Measurements from ENCODE around the gene LIX1L. TPM values are rescaled to one million over a fixed set of nuclear protein-coding genes. Genes with fewer than 3 reads are reported as not detected.

LIX1L gene
- total and polyA plus RNA-seq, 2 of the 13 experiments (the other 11 are each of a cell fraction or from before 2014, with no cell fraction given) = 8.1 to 24.9 TPM

DNA sequence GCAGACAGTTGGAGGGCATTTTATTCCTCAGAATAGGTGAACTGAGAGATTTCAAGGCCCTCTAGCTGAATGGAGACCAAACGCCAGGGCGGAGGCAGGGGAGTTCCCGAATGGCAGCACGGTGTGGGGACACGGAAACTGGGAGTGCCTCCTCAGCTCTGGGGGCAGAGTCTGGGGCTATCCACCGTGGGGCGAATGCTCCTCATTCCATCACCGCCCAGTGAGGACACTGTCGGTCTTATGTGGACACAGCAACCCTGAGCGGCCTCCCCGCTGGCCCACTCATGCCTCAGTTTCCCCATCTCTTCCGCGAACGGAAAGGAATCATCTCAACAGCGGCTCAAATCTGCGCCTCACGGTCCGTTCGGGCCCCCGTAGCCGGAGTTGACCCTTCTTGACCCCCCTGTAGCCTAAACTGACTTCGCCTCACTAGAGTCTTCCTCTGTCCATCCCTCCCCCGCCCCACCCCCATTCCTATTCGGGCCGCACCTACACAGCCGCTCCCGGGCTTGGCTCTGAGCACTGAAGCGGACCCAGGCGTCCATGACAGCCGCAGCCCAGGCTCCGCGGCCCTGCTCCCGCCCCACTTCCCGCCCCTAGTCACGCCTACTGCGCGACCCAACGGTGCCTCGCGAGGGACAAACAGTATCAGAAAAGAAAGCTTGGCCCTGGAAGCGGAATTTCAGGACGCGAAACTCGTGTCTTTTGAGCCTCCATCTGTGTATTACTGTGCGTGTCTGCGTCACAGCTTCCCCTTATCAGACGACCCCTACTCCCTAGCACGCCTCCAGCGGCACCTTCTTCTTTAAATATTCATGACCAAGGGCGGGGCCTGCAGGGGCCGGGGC, 39.4 kb downstream of the LIX1L start, which contains the start of gene PEX11B (continued):
- no peak for TF ChIP-seq ZFP37 (CRISPR knock-in tag; IDR thresholded peaks at IDR 0.05; ENCODE audit: borderline replicate concordance)
- TF ChIP-seq ZNF781 (CRISPR knock-in tag; IDR thresholded peaks at IDR 0.05; ENCODE audit: borderline replicate concordance, not compliant biosample characterization) = peak; percentile 34
- TF ChIP-seq, protein P1, sequence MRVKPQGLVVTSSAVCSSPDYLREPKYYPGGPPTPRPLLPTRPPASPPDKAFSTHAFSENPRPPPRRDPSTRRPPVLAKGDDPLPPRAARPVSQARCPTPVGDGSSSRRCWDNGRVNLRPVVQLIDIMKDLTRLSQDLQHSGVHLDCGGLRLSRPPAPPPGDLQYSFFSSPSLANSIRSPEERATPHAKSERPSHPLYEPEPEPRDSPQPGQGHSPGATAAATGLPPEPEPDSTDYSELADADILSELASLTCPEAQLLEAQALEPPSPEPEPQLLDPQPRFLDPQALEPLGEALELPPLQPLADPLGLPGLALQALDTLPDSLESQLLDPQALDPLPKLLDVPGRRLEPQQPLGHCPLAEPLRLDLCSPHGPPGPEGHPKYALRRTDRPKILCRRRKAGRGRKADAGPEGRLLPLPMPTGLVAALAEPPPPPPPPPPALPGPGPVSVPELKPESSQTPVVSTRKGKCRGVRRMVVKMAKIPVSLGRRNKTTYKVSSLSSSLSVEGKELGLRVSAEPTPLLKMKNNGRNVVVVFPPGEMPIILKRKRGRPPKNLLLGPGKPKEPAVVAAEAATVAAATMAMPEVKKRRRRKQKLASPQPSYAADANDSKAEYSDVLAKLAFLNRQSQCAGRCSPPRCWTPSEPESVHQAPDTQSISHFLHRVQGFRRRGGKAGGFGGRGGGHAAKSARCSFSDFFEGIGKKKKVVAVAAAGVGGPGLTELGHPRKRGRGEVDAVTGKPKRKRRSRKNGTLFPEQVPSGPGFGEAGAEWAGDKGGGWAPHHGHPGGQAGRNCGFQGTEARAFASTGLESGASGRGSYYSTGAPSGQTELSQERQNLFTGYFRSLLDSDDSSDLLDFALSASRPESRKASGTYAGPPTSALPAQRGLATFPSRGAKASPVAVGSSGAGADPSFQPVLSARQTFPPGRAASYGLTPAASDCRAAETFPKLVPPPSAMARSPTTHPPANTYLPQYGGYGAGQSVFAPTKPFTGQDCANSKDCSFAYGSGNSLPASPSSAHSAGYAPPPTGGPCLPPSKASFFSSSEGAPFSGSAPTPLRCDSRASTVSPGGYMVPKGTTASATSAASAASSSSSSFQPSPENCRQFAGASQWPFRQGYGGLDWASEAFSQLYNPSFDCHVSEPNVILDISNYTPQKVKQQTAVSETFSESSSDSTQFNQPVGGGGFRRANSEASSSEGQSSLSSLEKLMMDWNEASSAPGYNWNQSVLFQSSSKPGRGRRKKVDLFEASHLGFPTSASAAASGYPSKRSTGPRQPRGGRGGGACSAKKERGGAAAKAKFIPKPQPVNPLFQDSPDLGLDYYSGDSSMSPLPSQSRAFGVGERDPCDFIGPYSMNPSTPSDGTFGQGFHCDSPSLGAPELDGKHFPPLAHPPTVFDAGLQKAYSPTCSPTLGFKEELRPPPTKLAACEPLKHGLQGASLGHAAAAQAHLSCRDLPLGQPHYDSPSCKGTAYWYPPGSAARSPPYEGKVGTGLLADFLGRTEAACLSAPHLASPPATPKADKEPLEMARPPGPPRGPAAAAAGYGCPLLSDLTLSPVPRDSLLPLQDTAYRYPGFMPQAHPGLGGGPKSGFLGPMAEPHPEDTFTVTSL (CRISPR knock-in tag; IDR thresholded peaks at IDR 0.05; ENCODE audit: borderline replicate concordance) = 0 out of 2 replicates have a peak, but pooled peaks have one; percentile 30
- no peak for TF ChIP-seq TEAD2 (CRISPR knock-in tag; IDR thresholded peaks at IDR 0.05)
- TF ChIP-seq, protein P2, sequence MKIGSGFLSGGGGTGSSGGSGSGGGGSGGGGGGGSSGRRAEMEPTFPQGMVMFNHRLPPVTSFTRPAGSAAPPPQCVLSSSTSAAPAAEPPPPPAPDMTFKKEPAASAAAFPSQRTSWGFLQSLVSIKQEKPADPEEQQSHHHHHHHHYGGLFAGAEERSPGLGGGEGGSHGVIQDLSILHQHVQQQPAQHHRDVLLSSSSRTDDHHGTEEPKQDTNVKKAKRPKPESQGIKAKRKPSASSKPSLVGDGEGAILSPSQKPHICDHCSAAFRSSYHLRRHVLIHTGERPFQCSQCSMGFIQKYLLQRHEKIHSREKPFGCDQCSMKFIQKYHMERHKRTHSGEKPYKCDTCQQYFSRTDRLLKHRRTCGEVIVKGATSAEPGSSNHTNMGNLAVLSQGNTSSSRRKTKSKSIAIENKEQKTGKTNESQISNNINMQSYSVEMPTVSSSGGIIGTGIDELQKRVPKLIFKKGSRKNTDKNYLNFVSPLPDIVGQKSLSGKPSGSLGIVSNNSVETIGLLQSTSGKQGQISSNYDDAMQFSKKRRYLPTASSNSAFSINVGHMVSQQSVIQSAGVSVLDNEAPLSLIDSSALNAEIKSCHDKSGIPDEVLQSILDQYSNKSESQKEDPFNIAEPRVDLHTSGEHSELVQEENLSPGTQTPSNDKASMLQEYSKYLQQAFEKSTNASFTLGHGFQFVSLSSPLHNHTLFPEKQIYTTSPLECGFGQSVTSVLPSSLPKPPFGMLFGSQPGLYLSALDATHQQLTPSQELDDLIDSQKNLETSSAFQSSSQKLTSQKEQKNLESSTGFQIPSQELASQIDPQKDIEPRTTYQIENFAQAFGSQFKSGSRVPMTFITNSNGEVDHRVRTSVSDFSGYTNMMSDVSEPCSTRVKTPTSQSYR (CRISPR knock-in tag; IDR thresholded peaks at IDR 0.05; ENCODE audit: borderline replicate concordance) = no peak
- TF ChIP-seq ZBTB42 (CRISPR knock-in tag; IDR thresholded peaks at IDR 0.05) = no peak
- peak; percentile 72; the same call in 1 of the 2 replicates for TF ChIP-seq NR2C2 (CRISPR knock-in tag; IDR thresholded peaks at IDR 0.05; ENCODE audit: borderline replicate concordance)
- TF ChIP-seq, protein P3, sequence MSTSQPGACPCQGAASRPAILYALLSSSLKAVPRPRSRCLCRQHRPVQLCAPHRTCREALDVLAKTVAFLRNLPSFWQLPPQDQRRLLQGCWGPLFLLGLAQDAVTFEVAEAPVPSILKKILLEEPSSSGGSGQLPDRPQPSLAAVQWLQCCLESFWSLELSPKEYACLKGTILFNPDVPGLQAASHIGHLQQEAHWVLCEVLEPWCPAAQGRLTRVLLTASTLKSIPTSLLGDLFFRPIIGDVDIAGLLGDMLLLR (CRISPR knock-in tag; IDR thresholded peaks at IDR 0.05) = no peak
- TF ChIP-seq ZNF883 (CRISPR knock-in tag; IDR thresholded peaks at IDR 0.05; ENCODE audit: not compliant biosample characterization) = peak; percentile 47
- TF ChIP-seq ZNF24 (IDR thresholded peaks at IDR 0.05) = no peak
- TF ChIP-seq, protein P4, sequence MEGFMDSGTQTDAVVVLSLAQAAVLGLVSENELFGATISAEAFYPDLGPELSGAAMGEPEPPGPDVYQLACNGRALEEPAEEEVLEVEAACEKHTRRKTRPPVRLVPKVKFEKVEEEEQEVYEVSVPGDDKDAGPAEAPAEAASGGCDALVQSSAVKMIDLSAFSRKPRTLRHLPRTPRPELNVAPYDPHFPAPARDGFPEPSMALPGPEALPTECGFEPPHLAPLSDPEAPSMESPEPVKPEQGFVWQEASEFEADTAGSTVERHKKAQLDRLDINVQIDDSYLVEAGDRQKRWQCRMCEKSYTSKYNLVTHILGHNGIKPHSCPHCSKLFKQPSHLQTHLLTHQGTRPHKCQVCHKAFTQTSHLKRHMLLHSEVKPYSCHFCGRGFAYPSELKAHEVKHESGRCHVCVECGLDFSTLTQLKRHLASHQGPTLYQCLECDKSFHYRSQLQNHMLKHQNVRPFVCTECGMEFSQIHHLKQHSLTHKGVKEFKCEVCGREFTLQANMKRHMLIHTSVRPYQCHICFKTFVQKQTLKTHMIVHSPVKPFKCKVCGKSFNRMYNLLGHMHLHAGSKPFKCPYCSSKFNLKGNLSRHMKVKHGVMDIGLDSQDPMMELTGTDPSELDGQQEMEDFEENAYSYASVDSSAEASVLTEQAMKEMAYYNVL (CRISPR knock-in tag; IDR thresholded peaks at IDR 0.05; ENCODE audit: borderline replicate concordance) = no peak; the same call in 1 of the 2 replicates
- TF ChIP-seq HDAC1 (CRISPR knock-in tag; IDR thresholded peaks at IDR 0.05) = peak; percentile 72
- TF ChIP-seq ZNF570 (CRISPR knock-in tag; IDR thresholded peaks at IDR 0.05; ENCODE audit: borderline replicate concordance) = no peak
- TF ChIP-seq KAT7 (CRISPR knock-in tag; IDR thresholded peaks at IDR 0.05; ENCODE audit: borderline replicate concordance) = peak; percentile 44; the same call in 1 of the 2 replicates
- TF ChIP-seq TRIM24 (CRISPR knock-in tag; IDR thresholded peaks at IDR 0.05) = no peak
- TF ChIP-seq NCOA5 (CRISPR knock-in tag; IDR thresholded peaks at IDR 0.05) = no peak
- no peak for TF ChIP-seq ZBTB3 (CRISPR knock-in tag; IDR thresholded peaks at IDR 0.05; ENCODE audit: borderline replicate concordance, low read depth)

Measured in HepG2 (cell line).